A549 (cell line): ENCODE results near the gene DPY19L1. TPM values are rescaled to one million over a fixed set of nuclear protein-coding genes. Genes with fewer than 3 reads are reported as not detected.
"Not testable (repeated sequence)": the region's sequence is repeated elsewhere in the genome, so short reads cannot be mapped to it uniquely, and the experiment has no call there.

Experiments used
- ATAC-seq, 2 experiments: fragments of 200-7000 bp in 1 of 2; fragments of >200 bp in 1 of 2; cut with Nextera tagmentation in 1 of 2; cut with Tn5 transposase in 1 of 2; 3 replicates each; pipeline versions ENCODE4 v1.8.0 to v1.9.1; 2018 to 2020; ENCODE audit warnings: mild to moderate bottlenecking in 1 of 2, moderate library complexity in 1 of 2
- CTCF ChIA-PET: fragments of 300-600 bp; sonication (Branson Sonifier 250); formaldehyde crosslinking; extraction: SDS; loops from one replicate; lab custom pipeline; 2021; ENCODE audit warnings: antibody characterized with exemption, inconsistent platforms; lab: Yijun Ruan, JAX
- POLR2A ChIA-PET: fragments of 350-600 bp; formaldehyde crosslinking; extraction: SDS; loops from one replicate; lab custom pipeline; 2021; ENCODE audit warnings: antibody characterized with exemption, inconsistent platforms; lab: Yijun Ruan, JAX
- DNase-seq, 2 experiments: peaks; one replicate each; pipeline versions ENCODE4 v3.0.0 to v3.0.0-alpha.2; 2011 to 2016; ENCODE audit warnings: low read depth in 1 of 2, low spot score in 1 of 2
- FAIRE-seq: peaks from 2 replicates; lab custom pipeline; 2011; peaks lifted over from hg19 to GRCh38; lab: Jason Lieb, UNC
- H3K27ac ChIP-seq, 2 experiments: fragments of >200 bp; sonication (Bioruptor Twin); formaldehyde crosslinking; 3 replicates each; pipeline ENCODE4 v1.5.1; 2016 to 2017
- H3K4me1 ChIP-seq: fragments of >200 bp; sonication (Bioruptor Twin); formaldehyde crosslinking; 3 replicates; pipeline ENCODE4 v1.6.1; 2016
- H3K4me2 ChIP-seq: fragments of >200 bp; sonication (Bioruptor Twin); formaldehyde crosslinking; 3 replicates; pipeline ENCODE4 v1.6.1; 2016
- H3K4me3 ChIP-seq: fragments of >200 bp; sonication (Bioruptor Twin); formaldehyde crosslinking; 3 replicates; pipeline ENCODE4 v1.5.1; 2016
- H3K9me3 ChIP-seq: fragments of >200 bp; sonication (Bioruptor Twin); formaldehyde crosslinking; 3 replicates; pipeline ENCODE4 v1.6.1; 2016
- ATOH8 ChIP-seq: fragments of 250-450 bp; sonication (Bioruptor Pico); IDR thresholded peaks from 2 replicates; pipeline ENCODE4 v1.5.0; 2020; ENCODE audit warnings: low read depth, mild to moderate bottlenecking, moderate library complexity
- CBX2 ChIP-seq: fragments of 200-600 bp; sonication (generic); IDR thresholded peaks from 2 replicates; pipeline ENCODE4 v1.6.1; 2016; ENCODE audit warnings: low read depth, mild to moderate bottlenecking, borderline replicate concordance
- CEBPB ChIP-seq, 2 experiments: fragments of >200 bp in 1 of 2; sonication (Bioruptor Twin) in 1 of 2; formaldehyde crosslinking in 1 of 2; IDR thresholded peaks; 2 replicates each; pipeline ENCODE4 v1.6.1; 2012 to 2016
- ELK1 ChIP-seq: fragments of 150-350 bp; IDR thresholded peaks from 2 replicates; pipeline ENCODE4 v1.6.1; 2014; ENCODE audit warnings: low read depth, mild to moderate bottlenecking, low read length
- ESRRA ChIP-seq: fragments of 150-350 bp; IDR thresholded peaks from 2 replicates; pipeline ENCODE4 v1.6.1; 2014; ENCODE audit warnings: mild to moderate bottlenecking, low read length, borderline replicate concordance
- FOSB ChIP-seq: fragments of 250-450 bp; sonication (Bioruptor Pico); IDR thresholded peaks from 2 replicates; pipeline ENCODE4 v1.5.0; 2020; ENCODE audit warnings: mild to moderate bottlenecking, moderate library complexity
- FOSL2 ChIP-seq, 2 experiments: fragments of 450-650 bp in 1 of 2; fragments of >200 bp in 1 of 2; sonication (Bioruptor Twin) in 1 of 2; formaldehyde crosslinking; IDR thresholded peaks; 2 replicates each; pipeline versions ENCODE4 v1.5.0 to v1.6.1; 2016 to 2020; ENCODE audit warnings: mild to moderate bottlenecking in 1 of 2, moderate library complexity in 1 of 2
- GATA3 ChIP-seq: IDR thresholded peaks from 2 replicates; pipeline ENCODE4 v1.6.1; 2012; ENCODE audit warnings: borderline replicate concordance
- HMGXB4 ChIP-seq: fragments of 250-450 bp; sonication (Bioruptor Pico); IDR thresholded peaks from 2 replicates; pipeline ENCODE4 v1.5.0; 2021; ENCODE audit warnings: mild to moderate bottlenecking, moderate library complexity, borderline replicate concordance
- JUN ChIP-seq, 2 experiments: fragments of >200 bp; sonication (Bioruptor Twin); formaldehyde crosslinking; IDR thresholded peaks; 2 replicates in 1 of 2; 3 replicates in 1 of 2; pipeline ENCODE4 v1.6.1; 2016 to 2017
- JUNB ChIP-seq: fragments of >200 bp; sonication (Bioruptor Twin); formaldehyde crosslinking; IDR thresholded peaks from 2 replicates; pipeline ENCODE4 v1.6.1; 2016
- KDM1A ChIP-seq: fragments of 200-600 bp; sonication (generic); IDR thresholded peaks from 2 replicates; pipeline ENCODE4 v1.6.1; 2016; ENCODE audit warnings: low read depth, mild to moderate bottlenecking
- MAFK ChIP-seq: fragments of 450-650 bp; IDR thresholded peaks from 2 replicates; pipeline ENCODE4 v1.6.1; 2014; ENCODE audit not compliant: partially characterized antibody
- MAX ChIP-seq: IDR thresholded peaks from 2 replicates; pipeline ENCODE4 v1.6.1; 2012
- MYC ChIP-seq: IDR thresholded peaks from 2 replicates; pipeline ENCODE4 v1.6.1; 2012; ENCODE audit warnings: mild to moderate bottlenecking, inconsistent platforms, low read length, improper control_type of control experiment, borderline replicate concordance
- NPAS2 ChIP-seq: fragments of 250-450 bp; sonication (Bioruptor Pico); IDR thresholded peaks from 2 replicates; pipeline ENCODE4 v1.8.0; 2022; ENCODE audit warnings: mild to moderate bottlenecking, moderate library complexity, borderline replicate concordance
- PBX3 ChIP-seq: IDR thresholded peaks from 2 replicates; pipeline ENCODE4 v1.6.1; 2012
- PHF8 ChIP-seq: fragments of 200-600 bp; sonication (generic); IDR thresholded peaks from 2 replicates; pipeline ENCODE4 v1.6.1; 2016; ENCODE audit warnings: low read depth, mild to moderate bottlenecking, antibody characterized with exemption, moderate library complexity, borderline replicate concordance
- POLR2A ChIP-seq: IDR thresholded peaks from 2 replicates; pipeline ENCODE4 v1.6.1; 2012; ENCODE audit warnings: mild to moderate bottlenecking, low read length
- POLR2AphosphoS2 ChIP-seq: conservative IDR thresholded peaks from 2 replicates; pipeline ENCODE4 v1.6.1; 2012; ENCODE audit warnings: low read length, improper control_type of control experiment, inconsistent platforms
- RAD21 ChIP-seq, 2 experiments: fragments of >200 bp in 1 of 2; sonication (Bioruptor Twin) in 1 of 2; formaldehyde crosslinking in 1 of 2; IDR thresholded peaks in 1 of 2; conservative IDR thresholded peaks in 1 of 2; 2 replicates in 1 of 2; 3 replicates in 1 of 2; pipeline ENCODE4 v1.6.1; 2012 to 2018; ENCODE audit warnings: inconsistent platforms in 1 of 2
- RCOR1 ChIP-seq: fragments of 150-350 bp; IDR thresholded peaks from 2 replicates; pipeline ENCODE4 v1.6.1; 2014; ENCODE audit warnings: antibody characterized with exemption, low read length, low read depth
- RFX5 ChIP-seq: fragments of 450-650 bp; IDR thresholded peaks from 2 replicates; pipeline ENCODE4 v1.7.1; 2014; ENCODE audit warnings: antibody characterized with exemption, mild to moderate bottlenecking, moderate library complexity
- SREBF2 ChIP-seq: fragments of 450-650 bp; IDR thresholded peaks from 2 replicates; pipeline ENCODE4 v1.6.1; 2014; ENCODE audit warnings: mild to moderate bottlenecking, moderate library complexity
- TP53 ChIP-seq: fragments of 250-450 bp; sonication (Bioruptor Pico); IDR thresholded peaks from 2 replicates; pipeline ENCODE4 v1.5.0; 2021; ENCODE audit warnings: mild to moderate bottlenecking, moderate library complexity
- USF2 ChIP-seq: fragments of 450-650 bp; IDR thresholded peaks from 2 replicates; pipeline ENCODE4 v1.6.1; 2014; ENCODE audit warnings: antibody characterized with exemption
- ZC3H11A ChIP-seq: fragments of 450-650 bp; IDR thresholded peaks from 2 replicates; pipeline ENCODE4 v1.6.1; 2014; ENCODE audit warnings: antibody characterized with exemption, mild to moderate bottlenecking
- ZFP36 ChIP-seq: fragments of 450-650 bp; IDR thresholded peaks from 2 replicates; pipeline ENCODE4 v1.6.1; 2014; ENCODE audit warnings: borderline replicate concordance; ENCODE audit not compliant: partially characterized antibody
- WGBS: methylation state at CpG from one replicate; pipeline ENCODE4 v1.1.6; 2017; ENCODE audit errors: missing lambda C conversion rate; 5-methylcytosine and 5-hydroxymethylcytosine counted together
- polyA plus RNA-seq, 4 experiments: library from polyadenylated mRNA; depleted of rRNA in 3 of 4; stranded (reverse); fragments of >200 nt; fragmentation: RNase III in 1 of 4; extraction: RNeasy Plus Mini Kit Qiagen cat#74134 plus additional on column Dnase treatment in 1 of 4; gene quantifications; 2 replicates in 3 of 4; 3 replicates in 1 of 4; pipeline ENCODE4 v1.2.3, GENCODE V29; 2011 to 2017
- TF ChIP-seq, protein P1 (sequence below): IDR thresholded peaks from 2 replicates; pipeline ENCODE4 v1.6.1; 2012; ENCODE audit warnings: low read depth, borderline replicate concordance

DPY19L1 gene
- polyA plus RNA-seq, 2 of the 4 experiments (the other 2 are of a cell fraction), result 53.6 to 129 TPM

- TF ChIP-seq ELK1, result no peak
- no peak for TF ChIP-seq RFX5
- no peak for TF ChIP-seq PHF8
- no peak for TF ChIP-seq NPAS2 (CRISPR knock-in tag)
- TF ChIP-seq KDM1A, result no peak
- TF ChIP-seq CEBPB (IDR thresholded peaks at IDR 0.05), result peak; percentile 88 to 97
- TF ChIP-seq JUN (IDR thresholded peaks at IDR 0.05), result peak; percentile 32 to 68; a peak in 4 of 5 replicates
- no peak for TF ChIP-seq TP53
- no peak for TF ChIP-seq POLR2AphosphoS2
- no peak for TF ChIP-seq SREBF2
- TF ChIP-seq PBX3, result no peak
- peak; percentile 80 for TF ChIP-seq JUNB
- TF ChIP-seq, protein P1, sequence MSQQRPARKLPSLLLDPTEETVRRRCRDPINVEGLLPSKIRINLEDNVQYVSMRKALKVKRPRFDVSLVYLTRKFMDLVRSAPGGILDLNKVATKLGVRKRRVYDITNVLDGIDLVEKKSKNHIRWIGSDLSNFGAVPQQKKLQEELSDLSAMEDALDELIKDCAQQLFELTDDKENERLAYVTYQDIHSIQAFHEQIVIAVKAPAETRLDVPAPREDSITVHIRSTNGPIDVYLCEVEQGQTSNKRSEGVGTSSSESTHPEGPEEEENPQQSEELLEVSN, result no peak
- TF ChIP-seq CBX2, result no peak
- no peak for TF ChIP-seq MAFK
- TF ChIP-seq USF2, result no peak
- no peak for TF ChIP-seq RCOR1
- TF ChIP-seq MYC, result no peak
- TF ChIP-seq FOSL2 (IDR thresholded peaks at IDR 0.05), result peak; percentile 74
- TF ChIP-seq FOSL2 (CRISPR knock-in tag; IDR thresholded peaks at IDR 0.05), result peak; percentile 93
- TF ChIP-seq POLR2A, result no peak
- 0 out of 2 replicates have a peak, but pooled peaks have one; percentile 24 for TF ChIP-seq ESRRA
- peak; percentile 18 to 49; a peak in 3 of 5 replicates for TF ChIP-seq RAD21 (conservative IDR thresholded peaks at IDR 0.05 in 1 of 2, IDR thresholded peaks at IDR 0.05 in 1 of 2)
- TF ChIP-seq ZFP36, result no peak
- peak; percentile 84 for TF ChIP-seq GATA3
- peak; percentile 81 for TF ChIP-seq MAX
- TF ChIP-seq FOSB (CRISPR knock-in tag), result 0 out of 2 replicates have a peak, but pooled peaks have one; percentile 61
- TF ChIP-seq HMGXB4 (CRISPR knock-in tag), result no peak
- TF ChIP-seq ZC3H11A, result no peak
- TF ChIP-seq ATOH8, result peak; percentile 31; the same call in 1 of the 2 replicates
Measured at GRCh38 chr7:34939175-34939574, 98.1 kb downstream of the DPY19L1 start (continued).

DNA sequence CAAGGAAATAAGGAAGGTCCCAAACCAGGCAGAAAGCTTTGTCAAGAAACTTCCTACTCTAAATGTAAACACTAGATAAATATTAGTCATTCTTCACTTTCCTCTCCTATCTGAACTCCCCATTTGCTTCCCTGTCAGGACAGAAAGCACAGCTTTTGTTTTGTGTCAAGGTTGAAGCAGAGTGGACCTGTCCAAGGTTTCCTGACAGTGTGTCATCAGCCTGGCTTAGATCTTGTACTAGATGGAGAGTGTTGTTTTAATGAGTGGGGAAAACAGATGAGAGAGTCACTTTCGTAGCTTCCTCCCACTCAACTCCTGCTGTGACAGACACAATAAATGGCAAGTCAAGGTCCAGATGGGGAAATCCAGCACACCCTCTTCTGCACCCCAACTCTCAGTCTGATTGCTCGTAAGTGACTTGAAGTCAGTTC is 101.5 kb downstream of the DPY19L1 start:
- H3K4me3 ChIP-seq, H3K9me3 ChIP-seq, CTCF ChIA-PET, POLR2A ChIA-PET: not testable (repeated sequence)
- Histone ChIP-seq H3K27ac (peak overlapping the region in 1 of 2 experiments; percentile 43; a peak in 2 of 6 replicates), H3K4me2 (peak overlapping the region; percentile 39), H3K4me1 (peaks cover 48% of the 10 kb centered on the region)
- 38% methylated on average over 2 of the region's 2 CpGs for WGBS
- FAIRE-seq (peak; percentile 86), DNase-seq (peak in 1 of 2 experiments; percentile 12), ATAC-seq (peak; percentile 40; a peak in 4 of 6 replicates)
